ENCODE measurements around the gene CYP2D6.

DNA sequence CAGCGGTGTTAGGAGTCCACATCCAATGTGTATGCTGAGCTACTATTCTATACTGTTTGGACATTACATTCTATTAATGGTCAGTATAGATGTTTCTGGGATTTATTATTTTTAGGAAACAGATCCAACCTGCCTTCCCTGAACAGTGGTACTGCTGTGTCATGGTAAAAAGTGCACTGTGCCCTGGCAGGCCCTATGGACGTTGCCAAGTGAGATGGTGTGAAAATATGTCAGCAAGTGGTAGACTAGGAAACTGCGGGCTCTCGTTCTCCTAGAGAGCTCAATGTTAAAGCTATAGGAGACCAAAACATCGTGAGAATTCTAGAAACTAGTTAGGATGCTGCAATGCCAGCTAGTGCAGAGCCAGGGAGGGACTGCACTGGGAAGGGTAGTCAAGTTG, 26.0 kb upstream of the CYP2D6 start:
- TF ChIP-seq, protein P1, sequence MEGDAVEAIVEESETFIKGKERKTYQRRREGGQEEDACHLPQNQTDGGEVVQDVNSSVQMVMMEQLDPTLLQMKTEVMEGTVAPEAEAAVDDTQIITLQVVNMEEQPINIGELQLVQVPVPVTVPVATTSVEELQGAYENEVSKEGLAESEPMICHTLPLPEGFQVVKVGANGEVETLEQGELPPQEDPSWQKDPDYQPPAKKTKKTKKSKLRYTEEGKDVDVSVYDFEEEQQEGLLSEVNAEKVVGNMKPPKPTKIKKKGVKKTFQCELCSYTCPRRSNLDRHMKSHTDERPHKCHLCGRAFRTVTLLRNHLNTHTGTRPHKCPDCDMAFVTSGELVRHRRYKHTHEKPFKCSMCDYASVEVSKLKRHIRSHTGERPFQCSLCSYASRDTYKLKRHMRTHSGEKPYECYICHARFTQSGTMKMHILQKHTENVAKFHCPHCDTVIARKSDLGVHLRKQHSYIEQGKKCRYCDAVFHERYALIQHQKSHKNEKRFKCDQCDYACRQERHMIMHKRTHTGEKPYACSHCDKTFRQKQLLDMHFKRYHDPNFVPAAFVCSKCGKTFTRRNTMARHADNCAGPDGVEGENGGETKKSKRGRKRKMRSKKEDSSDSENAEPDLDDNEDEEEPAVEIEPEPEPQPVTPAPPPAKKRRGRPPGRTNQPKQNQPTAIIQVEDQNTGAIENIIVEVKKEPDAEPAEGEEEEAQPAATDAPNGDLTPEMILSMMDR (conservative IDR thresholded peaks at IDR 0.05; ENCODE audit: low read depth, low read length): no peak
- TF ChIP-seq EZH2phosphoT487 (IDR thresholded peaks at IDR 0.05; ENCODE audit: borderline replicate concordance, low read length): no peak
- TF ChIP-seq EZH2 (IDR thresholded peaks at IDR 0.05; ENCODE audit: low read length, unreplicated experiment): no peak
